ENCODE measurements around the gene OR13C3.
"Not testable (repeated sequence)": the region's sequence is repeated elsewhere in the genome, so short reads cannot be mapped to it uniquely, and the experiment has no call there.

OR13C3 gene

GRCh38 chr9:104536756-104537155 lies at the start of gene OR13C3:
Gene OR13C3, minus strand, starts transcription at chr9:104536856. Its CDS starts 133 bp downstream, at chr9:104536723.
- no peak for DNase-seq

- DNase-seq: no peak
Observed at GRCh38 chr9:104580562-104580961, 43.9 kb upstream of the OR13C3 start.

GRCh38 chr9:104577263-104577662 lies 40.6 kb upstream of the OR13C3 start:
- no peak for DNase-seq

GRCh38 chr9:104575456-104575855 lies 38.8 kb upstream of the OR13C3 start:
- no peak for DNase-seq

GRCh38 chr9:104572612-104573011 lies 36.0 kb upstream of the OR13C3 start:
- DNase-seq: no peak

DNA sequence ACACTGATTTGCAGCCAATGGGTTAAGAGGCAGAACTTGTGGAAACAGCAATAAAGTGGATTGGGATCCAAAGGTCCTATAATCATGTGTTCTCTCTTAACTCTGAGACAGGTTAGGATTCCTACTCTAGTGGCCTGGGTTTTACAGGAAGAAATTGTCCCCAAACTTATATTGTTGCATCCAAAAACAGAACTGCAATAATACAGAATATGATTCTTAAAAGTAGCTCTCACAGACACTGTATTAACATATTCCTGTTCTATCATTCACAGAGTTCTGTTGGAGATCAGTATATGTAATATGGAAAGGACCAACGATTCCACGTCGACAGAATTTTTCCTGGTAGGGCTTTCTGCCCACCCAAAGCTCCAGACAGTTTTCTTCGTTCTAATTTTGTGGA lies 32.2 kb upstream of the OR13C3 start, which contains the start of gene OR13C8:
Gene OR13C8 (plus strand): TSS at position 301 of the 400 bp plus-strand sequence. CDS start 0 bp downstream, at position 301.
- no peak for DNase-seq

GRCh38 chr9:104564358-104564757 lies 27.7 kb upstream of the OR13C3 start:
- no peak for DNase-seq

- peak; percentile 15 for DNase-seq
Observed at GRCh38 chr9:104556830-104557634, 20.4 kb upstream of the OR13C3 start.

GRCh38 chr9:104555521-104555920 lies 18.9 kb upstream of the OR13C3 start:
- DNase-seq: no peak

DNA sequence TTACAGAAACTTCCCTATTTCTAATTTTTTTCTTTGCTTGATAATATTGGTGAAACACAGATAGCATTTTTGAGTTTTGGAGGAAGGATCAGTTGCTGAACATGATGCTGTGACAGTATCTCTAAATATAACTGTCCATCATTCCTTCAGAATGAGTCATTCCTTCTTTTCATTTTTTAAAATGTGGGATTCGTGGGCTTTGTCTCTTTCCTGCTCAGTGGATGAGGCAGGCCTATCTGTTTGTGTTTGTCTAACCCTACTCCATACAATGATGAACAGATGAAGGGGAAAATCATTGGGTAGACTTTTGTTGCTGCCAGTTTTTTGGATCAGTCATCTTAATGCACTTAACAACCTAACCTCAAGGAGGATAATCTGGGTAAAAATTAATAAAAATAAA lies 16.6 kb upstream of the OR13C3 start:
- DNase-seq: no peak

DNA sequence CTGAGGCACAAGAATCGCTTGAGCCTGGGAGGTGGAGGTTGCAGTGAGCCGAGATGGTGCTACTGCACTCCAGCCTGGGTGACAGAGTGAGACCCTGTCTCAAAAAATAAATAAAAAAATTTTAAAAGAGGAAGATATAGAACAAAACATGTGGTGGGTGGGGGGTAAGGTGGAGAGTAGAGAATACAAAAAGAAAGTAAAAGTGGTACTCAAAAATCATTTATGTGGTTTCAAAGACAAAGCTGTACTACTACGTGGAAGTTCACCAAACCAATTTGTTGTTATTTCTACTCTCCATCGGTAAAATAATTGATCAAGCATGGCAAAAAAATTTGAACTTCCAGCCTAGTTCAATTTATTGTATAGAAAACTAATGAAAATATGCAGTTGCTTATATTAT lies 8.0 kb upstream of the OR13C3 start:
- no peak for DNase-seq

DNA sequence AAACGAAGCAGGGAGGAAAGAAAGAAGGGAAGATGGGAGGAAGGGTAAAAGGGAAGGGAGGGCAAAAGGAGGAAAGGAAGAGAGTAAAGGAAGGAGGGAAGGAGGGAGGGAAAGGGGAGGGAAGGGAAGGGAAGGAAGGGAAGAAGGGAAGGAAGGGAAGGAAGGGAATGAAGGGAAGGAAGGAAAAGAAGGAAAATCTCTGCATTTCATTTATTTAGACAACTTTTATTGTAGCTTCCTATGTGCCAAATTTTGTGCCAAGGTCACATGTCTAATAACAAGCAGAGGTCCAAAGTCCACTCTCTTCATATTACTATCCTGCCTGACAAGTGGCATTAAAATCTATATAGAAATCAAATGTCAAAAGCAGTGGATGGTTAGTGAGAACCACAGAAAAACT lies 2.6 kb upstream of the OR13C3 start:
- no peak for DNase-seq

GRCh38 chr9:104527109-104527508 lies 9.5 kb downstream of the OR13C3 start, which contains the start of gene OR13C4:
Gene OR13C4, minus strand, starts transcription at chr9:104527209. Its CDS starts 0 bp downstream, at chr9:104527209.
- DNase-seq: no peak

GRCh38 chr9:104520241-104520640 lies 16.4 kb downstream of the OR13C3 start:
- not testable (repeated sequence) for DNase-seq

DNA sequence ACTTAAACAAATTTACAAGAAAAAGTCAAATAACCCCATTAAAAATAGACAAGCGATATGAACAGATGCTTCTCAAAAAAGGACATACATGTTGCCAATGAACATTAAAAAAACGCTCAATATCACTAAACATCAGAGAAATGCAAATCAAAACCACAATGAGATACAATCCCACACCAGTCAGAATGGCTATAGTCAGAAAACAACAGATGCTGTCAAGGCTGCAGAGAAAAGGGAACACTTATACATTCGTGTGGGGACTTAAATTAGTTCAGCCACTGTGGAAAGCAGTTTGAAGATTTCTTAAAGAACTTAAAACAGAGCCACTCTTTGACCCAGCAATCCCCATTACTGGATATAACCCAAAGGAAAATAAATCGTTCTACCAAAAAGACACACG lies 21.8 kb downstream of the OR13C3 start:
- DNase-seq: no peak

GRCh38 chr9:104506565-104506964 lies 30.1 kb downstream of the OR13C3 start:
- DNase-seq: no peak

- DNase-seq: no peak
Observed at GRCh38 chr9:104503963-104504362, 32.7 kb downstream of the OR13C3 start, which contains the start of gene OR13F1. Gene OR13F1, plus strand, starts transcription at chr9:104504263. Its CDS starts 0 bp downstream, at chr9:104504263.

GRCh38 chr9:104503440-104503839 lies 33.2 kb downstream of the OR13C3 start:
- no peak for DNase-seq

DNA sequence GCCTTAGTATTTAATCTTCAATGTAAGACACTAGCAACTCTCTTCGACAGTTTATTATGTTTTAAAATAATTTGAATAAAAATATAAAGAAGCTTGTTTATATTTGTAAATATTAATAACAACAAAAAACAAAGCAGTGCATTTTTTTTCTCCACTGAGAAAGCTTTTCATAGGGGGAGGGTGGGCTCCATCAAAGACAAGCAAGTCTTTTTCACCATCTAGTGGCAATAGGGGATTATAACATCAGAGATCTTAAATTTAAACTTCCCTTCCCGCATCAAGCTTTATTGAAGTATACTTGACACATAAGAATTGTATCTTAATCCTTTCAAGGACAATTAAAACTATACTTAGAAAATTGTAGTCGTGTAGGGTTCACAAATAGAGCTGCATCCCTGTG lies 41.8 kb downstream of the OR13C3 start:
- DNase-seq: no peak

Data from RPMI8226 (cell line).